Stomach (tissue), 9 donors: Measurements from ENCODE around the gene DOCK1. TPM values are rescaled to one million over a fixed set of nuclear protein-coding genes. Genes with fewer than 3 reads are reported as not detected.

Source experiments
- DNase-seq, 2 donors: peaks; one replicate each; pipeline versions ENCODE4 v3.0.0 to v3.0.0-alpha.2; 2013 to 2019
- H3K27ac ChIP-seq, 5 donors: fragments of 200-600 bp in 4 of 5; sonication (generic) in 4 of 5; one replicate each; pipeline ENCODE4 v1.5.1; 2013 to 2019; ENCODE audit warnings: mild to moderate bottlenecking in 1 of 5, moderate library complexity in 1 of 5
- H3K27me3 ChIP-seq, 3 donors: fragments of 200-600 bp; sonication (generic); one replicate each; pipeline ENCODE4 v1.5.1; 2017 to 2019; ENCODE audit warnings: mixed run types in 1 of 3
- H3K36me3 ChIP-seq, 4 donors: fragments of 200-600 bp; sonication (generic); 1 replicate in 3 of 4; 2 replicates in 1 of 4; pipeline ENCODE4 v1.5.1; 2016 to 2019
- H3K4me1 ChIP-seq, 4 donors: fragments of 200-600 bp; sonication (generic); one replicate each; pipeline ENCODE4 v1.5.1; 2016 to 2019
- H3K4me3 ChIP-seq, 4 donors: fragments of 200-600 bp; sonication (generic) in 3 of 4; one replicate each; pipeline ENCODE4 v1.5.1; 2016 to 2019; ENCODE audit warnings: mild to moderate bottlenecking in 1 of 4
- H3K9me3 ChIP-seq, 4 donors: fragments of 200-600 bp; sonication (generic); one replicate each; pipeline ENCODE4 v1.5.1; 2016 to 2019
- CTCF ChIP-seq, 7 experiments: fragments of 450-650 bp in 4 of 7; fragments of 200-600 bp in 3 of 7; sonication (generic) in 3 of 7; IDR thresholded peaks; one replicate each; pipeline ENCODE4 v1.5.1; 2016 to 2019; ENCODE audit warnings: antibody characterized with exemption in 7 of 7, control low read depth in 2 of 7, mild to moderate bottlenecking in 1 of 7
- EP300 ChIP-seq: sonication (generic); formaldehyde crosslinking; IDR thresholded peaks from one replicate; pipeline ENCODE4 v1.6.1; 2017; ENCODE audit warnings: antibody characterized with exemption
- POLR2A ChIP-seq, 4 donors: fragments of 450-650 bp; IDR thresholded peaks; one replicate each; pipeline ENCODE4 v1.6.1; 2016; ENCODE audit warnings: antibody characterized with exemption in 4 of 4, control low read depth in 2 of 4, mild to moderate bottlenecking in 1 of 4, moderate library complexity in 1 of 4
- POLR2AphosphoS5 ChIP-seq, 3 donors: sonication (generic); formaldehyde crosslinking; IDR thresholded peaks; one replicate each; pipeline ENCODE4 v1.6.1; 2016; ENCODE audit warnings: antibody characterized with exemption in 3 of 3
- WGBS, 5 donors: extraction: QIAGEN DNeasy Blood & Tissue Kit in 3 of 5; methylation state at CpG; one replicate each; pipeline versions ENCODE4 v1.1.5 to v1.1.7; 2013 to 2018; 5-methylcytosine and 5-hydroxymethylcytosine counted together
- intact Hi-C: fragments of 100-400 bp; cut with DNase I; formaldehyde crosslinking; loops from one replicate; pipeline ENCODE4 v1.15.1; 2023; ENCODE audit warnings: low total_unique reads
- polyA plus RNA-seq, 3 donors: library from polyadenylated mRNA; stranded (reverse); fragments of 200-250 nt; gene quantifications; one replicate each; pipeline ENCODE4 v1.2.3, GENCODE V29; 2013
- total RNA-seq, 5 donors: library from RNA; depleted of rRNA; stranded (reverse); fragments of >200 nt; gene quantifications; one replicate each; pipeline versions ENCODE4 v1.1.0 to v1.2.3, GENCODE V29; 2014 to 2016
- donor health status: healthy with polysubstance abuse.
- donor health status: Bipolar disorder and iron deficiency.
- donor health status: healthy.

DOCK1 gene
- total and polyA plus RNA-seq, 8 donors = 8.4 to 114 (median 35.0) TPM

- no peak for TF ChIP-seq EP300
- no peaks in the 10 kb centered on the region for H3K9me3 ChIP-seq
- peaks cover 20 to 80% (median 72%) of the 10 kb centered on the region in 4 donors for H3K36me3 ChIP-seq
- WGBS, 5 donors = 92 to 95% (median 93%) methylated on average over 8 to 9 of the region's 9 CpGs
- H3K4me1 ChIP-seq = no peaks in the 10 kb centered on the region
- H3K27me3 ChIP-seq = no peaks in the 10 kb centered on the region
- DNase-seq = no peak
- H3K4me3 ChIP-seq = no peak overlapping the region
- H3K27ac ChIP-seq = no peak overlapping the region
- intact Hi-C loops = no loop called here
These were observed 97.9 kb downstream of the DOCK1 start for GRCh38 chr10:127003032-127003685.

GRCh38 chr10:127006453-127006852 lies 101.2 kb downstream of the DOCK1 start:
- Histone ChIP-seq H3K4me3 (no peak overlapping the region), H3K4me1 (no peaks in the 10 kb centered on the region), H3K27me3 (no peaks in the 10 kb centered on the region), H3K27ac (no peak overlapping the region), H3K9me3 (no peaks in the 10 kb centered on the region), H3K36me3 (peaks cover 11 to 63% (median 59%) of the 10 kb centered on the region in 4 donors)
- intact Hi-C loops = no loop called here
- DNase-seq = no peak
- 90 to 99% (median 97%) methylated on average over 11 of the region's 11 CpGs for WGBS, 5 donors
- TF ChIP-seq CTCF (IDR thresholded peaks at IDR 0.05) = no peak

- Histone ChIP-seq H3K4me3 (no peak overlapping the region), H3K27ac (no peak overlapping the region), H3K36me3 (peaks cover 4 to 46% (median 38%) of the 10 kb centered on the region in 4 donors), H3K9me3 (no peaks in the 10 kb centered on the region), H3K27me3 (no peaks in the 10 kb centered on the region), H3K4me1 (peaks cover 13 to 24% (median 19%) of the 10 kb centered on the region in 4 donors)
- WGBS, 5 donors = 75 to 89% (median 78%) methylated on average over 8 of the region's 8 CpGs
- TF ChIP-seq EP300 (no peak), CTCF (IDR thresholded peaks at IDR 0.05) (no peak), POLR2A (IDR thresholded peaks at IDR 0.05) (no peak), POLR2AphosphoS5 (IDR thresholded peaks at IDR 0.05) (no peak)
- intact Hi-C loops = no loop called here
- no peak for DNase-seq
These were observed 104.1 kb downstream of the DOCK1 start for GRCh38 chr10:127009366-127009765.

GRCh38 chr10:127011174-127011573 lies 105.9 kb downstream of the DOCK1 start:
- H3K4me1 ChIP-seq = peaks cover 13 to 24% (median 19%) of the 10 kb centered on the region in 4 donors
- intact Hi-C loops = no loop called here
- WGBS, 5 donors = 62 to 71% (median 66%) methylated on average over 5 of the region's 5 CpGs
- no peaks in the 10 kb centered on the region for H3K27me3 ChIP-seq
- H3K4me3 ChIP-seq = no peak overlapping the region
- peaks cover 4 to 37% (median 35%) of the 10 kb centered on the region in 4 donors for H3K36me3 ChIP-seq
- DNase-seq = no peak
- TF ChIP-seq CTCF (IDR thresholded peaks at IDR 0.05) (no peak), POLR2AphosphoS5 (IDR thresholded peaks at IDR 0.05) (no peak), POLR2A (IDR thresholded peaks at IDR 0.05) (no peak), EP300 (no peak)
- no peak overlapping the region for H3K27ac ChIP-seq
- H3K9me3 ChIP-seq = no peaks in the 10 kb centered on the region

- Histone ChIP-seq H3K27me3 (no peaks in the 10 kb centered on the region), H3K9me3 (no peaks in the 10 kb centered on the region), H3K4me1 (peaks cover 13 to 24% (median 19%) of the 10 kb centered on the region in 4 donors), H3K36me3 (peaks cover under 1 to 32% (median 25%) of the 10 kb centered on the region in 4 donors), H3K27ac (peak overlapping the region; percentile 69 to 90 (median 79)), H3K4me3 (no peak overlapping the region)
- 73 to 84% (median 76%) methylated on average over 24 of the region's 24 CpGs for whole genome bisulfite sequencing, 5 donors
- intact Hi-C loops = no loop called here
- no peak for DNase-seq
- no peak for TF ChIP-seq POLR2AphosphoS5 (IDR thresholded peaks at IDR 0.05)
These were observed 107.0 kb downstream of the DOCK1 start for GRCh38 chr10:127012071-127012768.
